CD4-positive, alpha-beta T cell treated with Interferon alpha-2 for 1 hour (primary cell): Measurements from ENCODE around the gene SH3RF1.

Experiments
- DNase-seq, 2 donors: peaks; one replicate each; pipeline ENCODE4 v3.0.0-alpha.2; 2020 to 2022

The SH3RF1 gene

GRCh38 chr4:169098532-169098931 is 172.2 kb downstream of the SH3RF1 start:
- DNase-seq, result peak in 1 of 2 donors; percentile 10

GRCh38 chr4:169098054-169098497 is 172.7 kb downstream of the SH3RF1 start:
- DNase-seq, result no peak

- no peak for DNase-seq
Observed at GRCh38 chr4:169096221-169096620, 174.5 kb downstream of the SH3RF1 start.

- DNase-seq, result no peak
Observed at GRCh38 chr4:169094656-169095231, 176.0 kb downstream of the SH3RF1 start.

- DNase-seq, result no peak
Observed at GRCh38 chr4:169092889-169093522, 177.8 kb downstream of the SH3RF1 start.

- DNase-seq, result no peak
Observed at GRCh38 chr4:169090484-169091215, 180.1 kb downstream of the SH3RF1 start.

- DNase-seq, result no peak
Observed at GRCh38 chr4:169089004-169089403, 181.8 kb downstream of the SH3RF1 start.

GRCh38 chr4:169084954-169085353 is 185.8 kb downstream of the SH3RF1 start:
- no peak for DNase-seq

GRCh38 chr4:169080981-169081380 is 189.8 kb downstream of the SH3RF1 start:
- DNase-seq, result no peak

GRCh38 chr4:169079942-169080827 is 190.6 kb downstream of the SH3RF1 start:
- peak in 1 of 2 donors; percentile 2 for DNase-seq

- no peak for DNase-seq
Observed at GRCh38 chr4:169074117-169074516, 196.6 kb downstream of the SH3RF1 start.

- DNase-seq, result no peak
Observed at GRCh38 chr4:169071747-169072146, 199.0 kb downstream of the SH3RF1 start.

- no peak for DNase-seq
Observed at GRCh38 chr4:169070895-169071218, 199.9 kb downstream of the SH3RF1 start.

GRCh38 chr4:169070071-169070894 is 200.5 kb downstream of the SH3RF1 start:
- no peak for DNase-seq

- DNase-seq, result no peak
Observed at GRCh38 chr4:169068423-169068822, 202.3 kb downstream of the SH3RF1 start.

GRCh38 chr4:169066934-169067333 is 203.8 kb downstream of the SH3RF1 start:
- DNase-seq, result no peak

- no peak for DNase-seq
Observed at GRCh38 chr4:169064296-169064695, 206.5 kb downstream of the SH3RF1 start.

- no peak for DNase-seq
Observed at GRCh38 chr4:169063441-169063840, 207.3 kb downstream of the SH3RF1 start.

GRCh38 chr4:169062897-169063244 is 207.9 kb downstream of the SH3RF1 start:
- no peak for DNase-seq

- DNase-seq, result no peak
Observed at GRCh38 chr4:169061386-169061785, 209.4 kb downstream of the SH3RF1 start.

GRCh38 chr4:169060391-169061091 is 210.2 kb downstream of the SH3RF1 start:
- DNase-seq, result no peak
